Astrocyte (in vitro differentiated cells and primary cell): Measurements from ENCODE around the gene SH3BP5. TPM values are rescaled to one million over a fixed set of nuclear protein-coding genes. Genes with fewer than 3 reads are reported as not detected.
A peak's percentile ranks its signal among the peaks of the same experiment; 100 is the strongest.

Experiments
- DNase-seq: peaks from one replicate; pipeline ENCODE4 v3.0.0-alpha.2; 2010; ENCODE audit warnings: low read depth
- FAIRE-seq: peaks from 2 replicates; lab custom pipeline; 2011; peaks lifted over from hg19 to GRCh38; lab: Jason Lieb, UNC
- H2AFZ ChIP-seq: 2 replicates; pipeline ENCODE4 v1.6.0; 2012; ENCODE audit warnings: low read depth, low read length, inconsistent platforms
- H3K27ac ChIP-seq: 2 replicates; pipeline ENCODE4 v1.5.1; 2011; ENCODE audit warnings: low read depth, low read length, inconsistent platforms
- H3K27me3 ChIP-seq: 2 replicates; pipeline ENCODE4 v1.6.0; 2011; ENCODE audit warnings: low read length, inconsistent platforms; ENCODE audit not compliant: insufficient read depth
- H3K36me3 ChIP-seq: 2 replicates; pipeline ENCODE4 v1.5.1; 2011; ENCODE audit warnings: low read length, inconsistent platforms; ENCODE audit not compliant: insufficient read depth
- H3K4me1 ChIP-seq: 2 replicates; pipeline ENCODE4 v1.5.1; 2011; ENCODE audit warnings: low read length, inconsistent platforms; ENCODE audit not compliant: insufficient read depth
- H3K4me2 ChIP-seq: 2 replicates; pipeline ENCODE4 v1.6.0; 2012; ENCODE audit warnings: low read length, inconsistent platforms
- H3K4me3 ChIP-seq: 2 replicates; pipeline ENCODE4 v1.5.1; 2011; ENCODE audit warnings: low read depth, mild to moderate bottlenecking, low read length, inconsistent platforms; ENCODE audit not compliant: insufficient read depth
- H3K79me2 ChIP-seq: 2 replicates; pipeline ENCODE4 v1.6.0; 2012; ENCODE audit warnings: mild to moderate bottlenecking, low read length, inconsistent platforms; ENCODE audit not compliant: insufficient read depth
- H3K9ac ChIP-seq: 2 replicates; pipeline ENCODE4 v1.6.0; 2012; ENCODE audit warnings: mild to moderate bottlenecking, low read length, inconsistent platforms
- H3K9me3 ChIP-seq: 2 replicates; pipeline ENCODE4 v1.5.1; 2012; ENCODE audit warnings: low read depth, mild to moderate bottlenecking, low read length, inconsistent platforms; ENCODE audit not compliant: insufficient read depth
- H4K20me1 ChIP-seq: 2 replicates; pipeline ENCODE4 v1.6.0; 2012; ENCODE audit warnings: low read length, inconsistent platforms; ENCODE audit not compliant: insufficient read depth
- H3K27ac Mint-ChIP-seq: one replicate; pipeline ENCODE4 v1.8.0; 2021; ENCODE audit warnings: mild to moderate bottlenecking, mixed read lengths; ENCODE audit not compliant: unreplicated experiment
- H3K27me3 Mint-ChIP-seq: one replicate; pipeline ENCODE4 v1.8.0; 2021; ENCODE audit warnings: low read depth, mixed read lengths; ENCODE audit not compliant: unreplicated experiment
- H3K36me3 Mint-ChIP-seq: one replicate; pipeline ENCODE4 v1.8.0; 2021; ENCODE audit warnings: low read depth, mixed read lengths; ENCODE audit not compliant: unreplicated experiment
- H3K4me1 Mint-ChIP-seq: one replicate; pipeline ENCODE4 v1.8.0; 2021; ENCODE audit warnings: low read depth, mixed read lengths; ENCODE audit not compliant: unreplicated experiment
- H3K4me3 Mint-ChIP-seq: one replicate; pipeline ENCODE4 v1.8.0; 2021; ENCODE audit warnings: mild to moderate bottlenecking, moderate library complexity, mixed read lengths; ENCODE audit not compliant: unreplicated experiment
- H3K9me3 Mint-ChIP-seq: one replicate; pipeline ENCODE4 v1.8.0; 2021; ENCODE audit warnings: mild to moderate bottlenecking, mixed read lengths; ENCODE audit not compliant: unreplicated experiment
- EZH2 ChIP-seq: IDR thresholded peaks from 2 replicates; pipeline ENCODE4 v1.6.1; 2012; ENCODE audit warnings: mild to moderate bottlenecking, low read length, inconsistent platforms; ENCODE audit not compliant: insufficient read depth
- total RNA-seq: library from RNA; stranded (reverse); gene quantifications from 2 replicates; pipeline ENCODE4 v1.2.1, GENCODE V29; 2021
- TF ChIP-seq, protein P1 (sequence below): IDR thresholded peaks from 2 replicates; pipeline ENCODE4 v1.5.1; 2011; ENCODE audit warnings: low read depth, mild to moderate bottlenecking, inconsistent platforms, low read length, moderate library complexity; ENCODE audit not compliant: insufficient read depth

SH3BP5 gene
- total RNA-seq, 1 donor from 2014 or later: 25.2 TPM

DNA sequence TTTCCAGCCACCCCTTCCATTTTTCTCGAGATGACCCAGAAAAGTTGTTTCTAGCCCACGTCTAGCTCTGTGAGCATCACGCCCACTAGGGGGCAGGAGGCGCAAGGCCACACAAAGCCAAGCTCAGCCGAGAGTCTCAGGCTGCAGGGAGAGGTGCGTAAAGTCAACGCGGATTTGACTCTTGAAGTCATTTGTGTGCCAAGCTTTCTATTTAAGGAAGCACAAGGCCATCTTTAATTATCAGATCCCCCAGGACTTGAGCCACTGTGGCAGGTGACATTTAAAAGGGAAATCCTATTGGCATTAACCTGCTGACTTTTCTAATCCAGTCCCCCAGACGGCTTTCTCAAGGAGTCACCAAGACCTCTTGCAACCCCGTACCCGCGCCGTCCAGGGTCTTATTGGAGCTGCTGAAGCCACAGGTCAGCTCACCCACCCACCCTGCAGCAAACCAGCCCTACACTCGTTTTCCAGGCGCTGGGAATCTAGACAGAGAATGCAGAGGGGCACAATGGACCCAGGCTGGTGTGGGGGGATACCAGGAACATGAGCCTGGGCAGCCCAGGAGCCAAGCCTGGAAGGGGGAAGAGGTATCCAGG lies 64.3 kb downstream of the SH3BP5 start:
- Histone ChIP-seq H3K9ac (peak overlapping the region; percentile 73), H3K4me1 (peaks cover 25% of the 10 kb centered on the region), H3K27me3 (no peaks in the 10 kb centered on the region), H3K79me2 (peaks cover 4% of the 10 kb centered on the region), H3K4me3 (no peak overlapping the region), H2AFZ (no peak overlapping the region), H3K27ac (peak overlapping the region; percentile 94), H3K9me3 (no peaks in the 10 kb centered on the region), H4K20me1 (peaks cover 15% of the 10 kb centered on the region), H3K4me2 (peak overlapping the region; percentile 11), H3K36me3 (no peaks in the 10 kb centered on the region)
- TF ChIP-seq EZH2: no peak
- TF ChIP-seq, protein P1, sequence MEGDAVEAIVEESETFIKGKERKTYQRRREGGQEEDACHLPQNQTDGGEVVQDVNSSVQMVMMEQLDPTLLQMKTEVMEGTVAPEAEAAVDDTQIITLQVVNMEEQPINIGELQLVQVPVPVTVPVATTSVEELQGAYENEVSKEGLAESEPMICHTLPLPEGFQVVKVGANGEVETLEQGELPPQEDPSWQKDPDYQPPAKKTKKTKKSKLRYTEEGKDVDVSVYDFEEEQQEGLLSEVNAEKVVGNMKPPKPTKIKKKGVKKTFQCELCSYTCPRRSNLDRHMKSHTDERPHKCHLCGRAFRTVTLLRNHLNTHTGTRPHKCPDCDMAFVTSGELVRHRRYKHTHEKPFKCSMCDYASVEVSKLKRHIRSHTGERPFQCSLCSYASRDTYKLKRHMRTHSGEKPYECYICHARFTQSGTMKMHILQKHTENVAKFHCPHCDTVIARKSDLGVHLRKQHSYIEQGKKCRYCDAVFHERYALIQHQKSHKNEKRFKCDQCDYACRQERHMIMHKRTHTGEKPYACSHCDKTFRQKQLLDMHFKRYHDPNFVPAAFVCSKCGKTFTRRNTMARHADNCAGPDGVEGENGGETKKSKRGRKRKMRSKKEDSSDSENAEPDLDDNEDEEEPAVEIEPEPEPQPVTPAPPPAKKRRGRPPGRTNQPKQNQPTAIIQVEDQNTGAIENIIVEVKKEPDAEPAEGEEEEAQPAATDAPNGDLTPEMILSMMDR: peak; percentile 96
- Mint-ChIP-seq H3K4me1 (peaks cover 24% of the 10 kb centered on the region), H3K27me3 (no peaks in the 10 kb centered on the region), H3K27ac (no peak overlapping the region), H3K9me3 (no peaks in the 10 kb centered on the region), H3K4me3 (no peak overlapping the region), H3K36me3 (peaks cover 2% of the 10 kb centered on the region)
- no peak for FAIRE-seq
- DNase-seq: peak; percentile 63

DNA sequence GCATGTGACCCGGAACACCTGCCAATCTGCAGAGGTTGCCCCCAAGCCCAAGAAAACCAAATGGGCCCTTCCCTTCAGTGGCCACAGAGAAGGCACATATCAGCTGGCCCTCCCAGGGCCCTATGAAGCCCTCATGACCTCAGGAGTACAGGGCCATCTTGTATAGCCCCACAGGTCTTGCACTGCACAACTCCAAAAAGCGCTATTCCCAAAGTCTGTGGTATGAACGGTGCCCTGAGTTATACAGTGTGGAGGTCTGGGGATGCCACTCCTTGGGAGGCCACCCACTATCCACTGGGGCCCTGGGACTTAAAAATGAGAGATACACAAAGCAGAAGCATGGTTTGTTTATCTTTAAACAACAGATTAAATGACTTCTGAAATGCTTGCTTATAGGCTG lies 64.9 kb downstream of the SH3BP5 start:
- peaks cover 24% of the 10 kb centered on the region for H3K4me1 Mint-ChIP-seq
- H2AFZ ChIP-seq: no peak overlapping the region
- no peaks in the 10 kb centered on the region for H3K36me3 ChIP-seq
- H3K27ac ChIP-seq: no peak overlapping the region
- peaks cover 15% of the 10 kb centered on the region for H4K20me1 ChIP-seq
- peaks cover 25% of the 10 kb centered on the region for H3K4me1 ChIP-seq
- no peaks in the 10 kb centered on the region for H3K27me3 Mint-ChIP-seq
- H3K4me3 ChIP-seq: no peak overlapping the region
- H3K36me3 Mint-ChIP-seq: peaks cover 2% of the 10 kb centered on the region
- no peaks in the 10 kb centered on the region for H3K9me3 Mint-ChIP-seq
- FAIRE-seq (no peak), DNase-seq (no peak)
- H3K9me3 ChIP-seq: no peaks in the 10 kb centered on the region
- H3K27ac Mint-ChIP-seq: no peak overlapping the region
- H3K9ac ChIP-seq: no peak overlapping the region
- H3K79me2 ChIP-seq: peaks cover 4% of the 10 kb centered on the region
- TF ChIP-seq EZH2: no peak
- TF ChIP-seq, protein P1: no peak
- no peaks in the 10 kb centered on the region for H3K27me3 ChIP-seq
- no peak overlapping the region for H3K4me3 Mint-ChIP-seq
- no peak overlapping the region for H3K4me2 ChIP-seq
